SK-N-SH treated with all-trans-retinoic acid at 6 μM for 48 hours (cell line): Measurements from ENCODE around the gene TSPAN3.

ENCODE experiments used
- ATAC-seq: fragments of 200-7000 bp; cut with Tn5 transposase; 3 replicates; pipeline ENCODE4 v1.9.1; 2020; ENCODE audit warnings: mild to moderate bottlenecking, moderate library complexity
- ARNTL ChIP-seq: fragments of 450-650 bp; formaldehyde crosslinking; IDR thresholded peaks from 2 replicates; pipeline ENCODE4 v1.5.0; 2020; ENCODE audit warnings: low read depth, mild to moderate bottlenecking, moderate library complexity, borderline replicate concordance
- BACH2 ChIP-seq: fragments of 250-450 bp; sonication (Bioruptor Pico); IDR thresholded peaks from 2 replicates; pipeline ENCODE4 v1.9.0; 2021; ENCODE audit warnings: mild to moderate bottlenecking, borderline replicate concordance
- CSDC2 ChIP-seq: fragments of 250-450 bp; sonication (Bioruptor Pico); IDR thresholded peaks from 2 replicates; pipeline ENCODE4 v1.5.0; 2020; ENCODE audit warnings: mild to moderate bottlenecking, moderate library complexity
- ESRRG ChIP-seq: fragments of 250-450 bp; sonication (Bioruptor Pico); IDR thresholded peaks from 2 replicates; pipeline ENCODE4 v1.6.1; 2021; ENCODE audit warnings: mild to moderate bottlenecking
- GLIS3 ChIP-seq: fragments of 250-450 bp; sonication (Bioruptor Pico); IDR thresholded peaks from 2 replicates; pipeline ENCODE4 v1.5.0; 2020; ENCODE audit warnings: mild to moderate bottlenecking, moderate library complexity
- POU6F1 ChIP-seq: fragments of 250-450 bp; sonication (Bioruptor Pico); IDR thresholded peaks from 2 replicates; pipeline ENCODE4 v1.8.0; 2021; ENCODE audit warnings: low read depth, mild to moderate bottlenecking, moderate library complexity, borderline replicate concordance
- PPARA ChIP-seq: fragments of 250-450 bp; sonication (Bioruptor Pico); IDR thresholded peaks from 2 replicates; pipeline ENCODE4 v1.5.0; 2020; ENCODE audit warnings: mild to moderate bottlenecking, borderline replicate concordance
- SNAI2 ChIP-seq: fragments of 250-450 bp; sonication (Bioruptor Pico); IDR thresholded peaks from 2 replicates; pipeline ENCODE4 v1.5.0; 2020; ENCODE audit warnings: mild to moderate bottlenecking, moderate library complexity
- TCF4 ChIP-seq: fragments of 250-450 bp; sonication (Bioruptor Pico); IDR thresholded peaks from 2 replicates; pipeline ENCODE4 v1.8.0; 2021; ENCODE audit warnings: mild to moderate bottlenecking, moderate library complexity, borderline replicate concordance
- TOX ChIP-seq: fragments of 250-450 bp; sonication (Bioruptor Pico); IDR thresholded peaks from 2 replicates; pipeline ENCODE4 v1.8.0; 2021; ENCODE audit warnings: mild to moderate bottlenecking, moderate library complexity, borderline replicate concordance
- ZC3H10 ChIP-seq: fragments of 250-450 bp; sonication (Bioruptor Pico); IDR thresholded peaks from 2 replicates; pipeline ENCODE4 v1.5.1; 2021; ENCODE audit warnings: mild to moderate bottlenecking, moderate library complexity
- ZFP3 ChIP-seq: fragments of 250-450 bp; sonication (Bioruptor Pico); IDR thresholded peaks from 2 replicates; pipeline ENCODE4 v1.5.0; 2020; ENCODE audit warnings: mild to moderate bottlenecking, moderate library complexity
- ZFP30 ChIP-seq: fragments of 450-650 bp; formaldehyde crosslinking; IDR thresholded peaks from 2 replicates; pipeline ENCODE4 v1.5.0; 2022; ENCODE audit warnings: mild to moderate bottlenecking, moderate library complexity
- ZNF70 ChIP-seq: fragments of 450-650 bp; formaldehyde crosslinking; IDR thresholded peaks from 2 replicates; pipeline ENCODE4 v1.5.0; 2020; ENCODE audit warnings: mild to moderate bottlenecking, moderate library complexity
- ZNF8 ChIP-seq: fragments of 450-650 bp; formaldehyde crosslinking; IDR thresholded peaks from 2 replicates; pipeline ENCODE4 v1.5.0; 2020; ENCODE audit warnings: mild to moderate bottlenecking, moderate library complexity
- TF ChIP-seq, protein P1 (sequence below): fragments of 250-450 bp; sonication (Bioruptor Pico); IDR thresholded peaks from 2 replicates; pipeline ENCODE4 v1.5.1; 2021; ENCODE audit warnings: mild to moderate bottlenecking, moderate library complexity
- TF ChIP-seq, protein P2 (sequence below): fragments of 250-450 bp; sonication (Bioruptor Pico); IDR thresholded peaks from 2 replicates; pipeline ENCODE4 v1.5.0; 2020; ENCODE audit warnings: mild to moderate bottlenecking, moderate library complexity

The TSPAN3 gene

GRCh38 chr15:77018796-77019505 lies 52.0 kb downstream of the TSPAN3 start:
- TF ChIP-seq PPARA (CRISPR knock-in tag) (no peak), CSDC2 (no peak), ZC3H10 (CRISPR knock-in tag) (no peak), ARNTL (CRISPR knock-in tag) (no peak), BACH2 (CRISPR knock-in tag) (no peak), ZFP30 (CRISPR knock-in tag) (no peak), POU6F1 (CRISPR knock-in tag) (no peak), TCF4 (CRISPR knock-in tag) (no peak), ZNF8 (no peak), ESRRG (CRISPR knock-in tag) (no peak), TOX (CRISPR knock-in tag) (no peak), ZFP3 (no peak), SNAI2 (CRISPR knock-in tag) (no peak), GLIS3 (CRISPR knock-in tag) (no peak)
- TF ChIP-seq, protein P1, sequence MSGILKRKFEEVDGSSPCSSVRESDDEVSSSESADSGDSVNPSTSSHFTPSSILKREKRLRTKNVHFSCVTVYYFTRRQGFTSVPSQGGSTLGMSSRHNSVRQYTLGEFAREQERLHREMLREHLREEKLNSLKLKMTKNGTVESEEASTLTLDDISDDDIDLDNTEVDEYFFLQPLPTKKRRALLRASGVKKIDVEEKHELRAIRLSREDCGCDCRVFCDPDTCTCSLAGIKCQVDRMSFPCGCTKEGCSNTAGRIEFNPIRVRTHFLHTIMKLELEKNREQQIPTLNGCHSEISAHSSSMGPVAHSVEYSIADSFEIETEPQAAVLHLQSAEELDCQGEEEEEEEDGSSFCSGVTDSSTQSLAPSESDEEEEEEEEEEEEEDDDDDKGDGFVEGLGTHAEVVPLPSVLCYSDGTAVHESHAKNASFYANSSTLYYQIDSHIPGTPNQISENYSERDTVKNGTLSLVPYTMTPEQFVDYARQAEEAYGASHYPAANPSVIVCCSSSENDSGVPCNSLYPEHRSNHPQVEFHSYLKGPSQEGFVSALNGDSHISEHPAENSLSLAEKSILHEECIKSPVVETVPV (CRISPR knock-in tag), result no peak
- TF ChIP-seq, protein P2, sequence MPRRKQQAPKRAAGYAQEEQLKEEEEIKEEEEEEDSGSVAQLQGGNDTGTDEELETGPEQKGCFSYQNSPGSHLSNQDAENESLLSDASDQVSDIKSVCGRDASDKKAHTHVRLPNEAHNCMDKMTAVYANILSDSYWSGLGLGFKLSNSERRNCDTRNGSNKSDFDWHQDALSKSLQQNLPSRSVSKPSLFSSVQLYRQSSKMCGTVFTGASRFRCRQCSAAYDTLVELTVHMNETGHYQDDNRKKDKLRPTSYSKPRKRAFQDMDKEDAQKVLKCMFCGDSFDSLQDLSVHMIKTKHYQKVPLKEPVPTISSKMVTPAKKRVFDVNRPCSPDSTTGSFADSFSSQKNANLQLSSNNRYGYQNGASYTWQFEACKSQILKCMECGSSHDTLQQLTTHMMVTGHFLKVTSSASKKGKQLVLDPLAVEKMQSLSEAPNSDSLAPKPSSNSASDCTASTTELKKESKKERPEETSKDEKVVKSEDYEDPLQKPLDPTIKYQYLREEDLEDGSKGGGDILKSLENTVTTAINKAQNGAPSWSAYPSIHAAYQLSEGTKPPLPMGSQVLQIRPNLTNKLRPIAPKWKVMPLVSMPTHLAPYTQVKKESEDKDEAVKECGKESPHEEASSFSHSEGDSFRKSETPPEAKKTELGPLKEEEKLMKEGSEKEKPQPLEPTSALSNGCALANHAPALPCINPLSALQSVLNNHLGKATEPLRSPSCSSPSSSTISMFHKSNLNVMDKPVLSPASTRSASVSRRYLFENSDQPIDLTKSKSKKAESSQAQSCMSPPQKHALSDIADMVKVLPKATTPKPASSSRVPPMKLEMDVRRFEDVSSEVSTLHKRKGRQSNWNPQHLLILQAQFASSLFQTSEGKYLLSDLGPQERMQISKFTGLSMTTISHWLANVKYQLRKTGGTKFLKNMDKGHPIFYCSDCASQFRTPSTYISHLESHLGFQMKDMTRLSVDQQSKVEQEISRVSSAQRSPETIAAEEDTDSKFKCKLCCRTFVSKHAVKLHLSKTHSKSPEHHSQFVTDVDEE, result no peak
- no peak for ATAC-seq

GRCh38 chr15:77017761-77018720 lies 52.9 kb downstream of the TSPAN3 start:
- no peak for TF ChIP-seq ESRRG (CRISPR knock-in tag)
- TF ChIP-seq, protein P2, result no peak
- no peak for TF ChIP-seq TOX (CRISPR knock-in tag)
- TF ChIP-seq, protein P1 (CRISPR knock-in tag), result no peak
- no peak for TF ChIP-seq ZC3H10 (CRISPR knock-in tag)
- no peak for TF ChIP-seq ZNF70 (CRISPR knock-in tag)
- no peak for TF ChIP-seq PPARA (CRISPR knock-in tag)
- no peak for TF ChIP-seq ARNTL (CRISPR knock-in tag)
- no peak for TF ChIP-seq BACH2 (CRISPR knock-in tag)
- TF ChIP-seq CSDC2, result no peak
- no peak for ATAC-seq
